Skeletal muscle tissue (tissue), 4 donors: Measurements from ENCODE around the gene CCDC175. TPM values are rescaled to one million over a fixed set of nuclear protein-coding genes. Genes with fewer than 3 reads are reported as not detected.

Source experiments
- H3K27ac ChIP-seq: one replicate; pipeline ENCODE4 v1.7.0; 2013; ENCODE audit warnings: mild to moderate bottlenecking, low read depth, low read length, inconsistent platforms
- H3K27me3 ChIP-seq, 3 donors: one replicate each; pipeline ENCODE4 v1.7.0; 2013; ENCODE audit warnings: low read length in 3 of 3; ENCODE audit not compliant: control insufficient read depth in 3 of 3, insufficient read depth in 3 of 3
- H3K36me3 ChIP-seq, 3 donors: one replicate each; pipeline ENCODE4 v1.7.0; 2013; ENCODE audit warnings: low read length in 3 of 3; ENCODE audit not compliant: control insufficient read depth in 3 of 3, insufficient read depth in 3 of 3
- H3K4me1 ChIP-seq, 3 donors: one replicate each; pipeline ENCODE4 v1.7.0; 2013; ENCODE audit warnings: low read length in 3 of 3, mild to moderate bottlenecking in 3 of 3; ENCODE audit not compliant: control insufficient read depth in 3 of 3, insufficient read depth in 3 of 3
- H3K4me3 ChIP-seq, 3 donors: one replicate each; pipeline ENCODE4 v1.7.0; 2013; ENCODE audit warnings: low read length in 3 of 3
- H3K9ac ChIP-seq, 3 donors: one replicate each; pipeline ENCODE4 v1.7.0; 2013; ENCODE audit warnings: low read length in 3 of 3, mild to moderate bottlenecking in 3 of 3, moderate library complexity in 2 of 3, low read depth in 1 of 3
- H3K9me3 ChIP-seq, 3 donors: one replicate each; pipeline ENCODE4 v1.7.0; 2013; ENCODE audit warnings: low read length in 3 of 3; ENCODE audit not compliant: control insufficient read depth in 3 of 3
- total RNA-seq: library from RNA; depleted of rRNA; stranded (reverse); fragments of >200 nt; gene quantifications from one replicate; pipeline ENCODE4 v1.2.3, GENCODE V29; 2014
- donor health status: Osteomylitis.

CCDC175 gene
- total RNA-seq, 1 donor from 2014 or later, result not detected

GRCh38 chr14:59511916-59512575, 64.6 kb downstream of the CCDC175 start:
- H3K27me3 ChIP-seq, result no peaks in the 10 kb centered on the region
- H3K9me3 ChIP-seq, result no peaks in the 10 kb centered on the region
- no peaks in the 10 kb centered on the region for H3K4me1 ChIP-seq
- H3K27ac ChIP-seq, result no peak overlapping the region
- H3K4me3 ChIP-seq, result no peak overlapping the region
- H3K36me3 ChIP-seq, result no peaks in the 10 kb centered on the region
- H3K9ac ChIP-seq, result no peak overlapping the region

GRCh38 chr14:59510966-59511365, 65.6 kb downstream of the CCDC175 start:
- Histone ChIP-seq H3K9me3 (no peaks in the 10 kb centered on the region), H3K9ac (no peak overlapping the region), H3K4me1 (no peaks in the 10 kb centered on the region), H3K4me3 (no peak overlapping the region), H3K27ac (no peak overlapping the region), H3K36me3 (no peaks in the 10 kb centered on the region), H3K27me3 (no peaks in the 10 kb centered on the region)

GRCh38 chr14:59510001-59510400, 66.6 kb downstream of the CCDC175 start:
- Histone ChIP-seq H3K4me3 (no peak overlapping the region), H3K27ac (no peak overlapping the region), H3K9me3 (no peaks in the 10 kb centered on the region), H3K4me1 (no peaks in the 10 kb centered on the region), H3K27me3 (no peaks in the 10 kb centered on the region), H3K36me3 (no peaks in the 10 kb centered on the region), H3K9ac (no peak overlapping the region)

GRCh38 chr14:59509101-59509500, 67.5 kb downstream of the CCDC175 start:
- Histone ChIP-seq H3K9ac (no peak overlapping the region), H3K27ac (no peak overlapping the region), H3K9me3 (no peaks in the 10 kb centered on the region), H3K4me3 (no peak overlapping the region), H3K4me1 (no peaks in the 10 kb centered on the region), H3K36me3 (peaks cover 2 to 3% (median 2%) of the 10 kb centered on the region in 3 donors), H3K27me3 (no peaks in the 10 kb centered on the region)

- Histone ChIP-seq H3K27ac (no peak overlapping the region), H3K27me3 (no peaks in the 10 kb centered on the region), H3K9me3 (no peaks in the 10 kb centered on the region), H3K9ac (no peak overlapping the region), H3K4me3 (no peak overlapping the region), H3K36me3 (peaks cover 4 to 11% (median 10%) of the 10 kb centered on the region in 3 donors), H3K4me1 (no peaks in the 10 kb centered on the region)
Observed at GRCh38 chr14:59507752-59508103, 68.9 kb downstream of the CCDC175 start.

- no peaks in the 10 kb centered on the region for H3K4me1 ChIP-seq
- H3K4me3 ChIP-seq, result no peak overlapping the region
- H3K27ac ChIP-seq, result no peak overlapping the region
- peaks cover 4 to 11% (median 10%) of the 10 kb centered on the region in 3 donors for H3K36me3 ChIP-seq
- H3K9ac ChIP-seq, result no peak overlapping the region
- no peaks in the 10 kb centered on the region for H3K9me3 ChIP-seq
- H3K27me3 ChIP-seq, result no peaks in the 10 kb centered on the region
Observed at GRCh38 chr14:59507063-59507751, 69.4 kb downstream of the CCDC175 start.

GRCh38 chr14:59503256-59503655, 73.4 kb downstream of the CCDC175 start:
- no peaks in the 10 kb centered on the region for H3K27me3 ChIP-seq
- H3K4me1 ChIP-seq, result peaks cover 0 to 4% (median 0%) of the 10 kb centered on the region in 3 donors
- no peak overlapping the region for H3K9ac ChIP-seq
- H3K9me3 ChIP-seq, result no peaks in the 10 kb centered on the region
- peaks cover 4 to 14% (median 14%) of the 10 kb centered on the region in 3 donors for H3K36me3 ChIP-seq
- H3K27ac ChIP-seq, result no peak overlapping the region
- H3K4me3 ChIP-seq, result no peak overlapping the region

- H3K27me3 ChIP-seq, result no peaks in the 10 kb centered on the region
- no peak overlapping the region for H3K4me3 ChIP-seq
- H3K27ac ChIP-seq, result no peak overlapping the region
- no peak overlapping the region for H3K9ac ChIP-seq
- H3K4me1 ChIP-seq, result peaks cover 0 to 4% (median 0%) of the 10 kb centered on the region in 3 donors
- H3K36me3 ChIP-seq, result peaks cover 4 to 24% (median 24%) of the 10 kb centered on the region in 3 donors
- H3K9me3 ChIP-seq, result no peaks in the 10 kb centered on the region
Observed at GRCh38 chr14:59500732-59501131, 75.9 kb downstream of the CCDC175 start.

GRCh38 chr14:59492384-59492783, 84.2 kb downstream of the CCDC175 start:
- H3K27ac ChIP-seq, result no peak overlapping the region
- peaks cover 26 to 69% (median 54%) of the 10 kb centered on the region in 3 donors for H3K36me3 ChIP-seq
- no peak overlapping the region for H3K9ac ChIP-seq
- H3K27me3 ChIP-seq, result no peaks in the 10 kb centered on the region
- no peaks in the 10 kb centered on the region for H3K4me1 ChIP-seq
- no peak overlapping the region for H3K4me3 ChIP-seq
- H3K9me3 ChIP-seq, result no peaks in the 10 kb centered on the region

- Histone ChIP-seq H3K9me3 (no peaks in the 10 kb centered on the region), H3K27me3 (no peaks in the 10 kb centered on the region), H3K27ac (no peak overlapping the region), H3K36me3 (peaks cover 26 to 59% (median 48%) of the 10 kb centered on the region in 3 donors), H3K9ac (no peak overlapping the region), H3K4me3 (no peak overlapping the region), H3K4me1 (peaks cover 0 to 4% (median 1%) of the 10 kb centered on the region in 3 donors)
Observed at GRCh38 chr14:59490756-59491155, 85.9 kb downstream of the CCDC175 start.
